SU-DHL-6 (cell line): ENCODE data around the gene CLIP4.

ENCODE experiments used
- CTCF ChIP-seq: fragments of 200-600 bp; sonication (generic); IDR thresholded peaks from one replicate; pipeline ENCODE4 v1.5.1; 2017; ENCODE audit warnings: antibody characterized with exemption, mild to moderate bottlenecking, low read length, moderate library complexity; ENCODE audit not compliant: insufficient read depth, poor library complexity, severe bottlenecking
- EZH2phosphoT487 ChIP-seq: fragments of 200-600 bp; sonication (generic), shearing (Covaris generic); conservative IDR thresholded peaks from 2 replicates; pipeline ENCODE4 v1.6.1; 2018; ENCODE audit warnings: mild to moderate bottlenecking, antibody characterized with exemption, low read length, moderate library complexity, mixed read lengths

DNA sequence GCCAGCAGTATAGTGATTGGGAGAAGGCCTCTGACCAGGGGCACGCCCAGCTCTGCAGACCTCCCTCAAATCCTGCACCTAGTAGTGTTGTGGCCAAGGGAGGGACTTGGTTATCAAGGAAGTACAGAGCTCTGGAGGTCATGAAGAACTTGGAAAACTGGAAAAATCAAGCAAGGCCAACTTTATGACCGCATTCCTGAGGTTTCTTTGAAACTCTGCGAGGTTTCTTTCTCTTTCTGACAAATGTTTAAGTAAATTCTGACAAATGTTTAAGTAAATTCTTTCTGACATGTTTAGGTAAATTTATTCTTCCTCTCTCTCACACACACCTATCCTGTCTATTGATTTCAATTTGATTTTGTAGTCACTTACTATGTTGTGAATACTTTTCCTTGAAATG lies 31.0 kb downstream of the CLIP4 start:
- TF ChIP-seq CTCF (no peak), EZH2phosphoT487 (no peak)
